Stomach (tissue), 4 donors: Measurements from ENCODE around the gene H19.

Experiments used
- EP300 ChIP-seq: sonication (generic); formaldehyde crosslinking; IDR thresholded peaks from one replicate; pipeline ENCODE4 v1.6.1; 2017; ENCODE audit warnings: antibody characterized with exemption
- POLR2A ChIP-seq, 4 donors: fragments of 450-650 bp; IDR thresholded peaks; one replicate each; pipeline ENCODE4 v1.6.1; 2016; ENCODE audit warnings: antibody characterized with exemption in 4 of 4, control low read depth in 2 of 4, mild to moderate bottlenecking in 1 of 4, moderate library complexity in 1 of 4
- POLR2AphosphoS5 ChIP-seq, 3 donors: sonication (generic); formaldehyde crosslinking; IDR thresholded peaks; one replicate each; pipeline ENCODE4 v1.6.1; 2016; ENCODE audit warnings: antibody characterized with exemption in 3 of 3

DNA sequence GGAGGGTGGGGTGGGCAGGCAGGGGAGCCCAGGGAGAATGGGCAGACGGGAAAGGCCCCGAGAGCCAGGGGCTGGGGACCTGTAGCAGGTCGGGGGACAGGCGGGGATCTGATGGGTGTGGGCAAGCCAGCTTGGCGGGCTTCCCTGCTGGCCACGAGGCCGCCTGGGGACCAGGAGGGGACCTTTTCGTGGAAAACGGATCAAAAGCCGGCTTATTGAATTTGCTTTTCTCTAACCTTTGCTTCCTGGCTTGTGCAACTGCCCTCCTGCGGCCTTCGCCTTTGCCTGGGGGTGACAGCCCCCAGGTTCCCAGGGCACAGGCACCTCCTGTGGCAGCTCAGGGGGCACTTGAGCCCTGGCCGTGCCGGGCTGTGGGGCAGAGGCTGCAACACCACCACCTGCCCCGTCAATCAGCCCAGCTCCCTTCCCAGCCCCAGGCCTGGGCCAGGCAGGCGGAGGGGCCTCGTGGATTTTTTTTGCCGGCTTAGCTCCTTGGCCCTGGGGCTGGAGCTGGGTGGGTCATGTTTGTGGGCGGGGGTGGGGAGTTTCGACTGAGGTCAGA lies 41.6 kb upstream of the H19 start:
- TF ChIP-seq POLR2A (IDR thresholded peaks at IDR 0.05) (no peak), EP300 (no peak), POLR2AphosphoS5 (IDR thresholded peaks at IDR 0.05) (no peak)
